Measurements from ENCODE around the gene CDC26. TPM values are rescaled to one million over a fixed set of nuclear protein-coding genes. Genes with fewer than 3 reads are reported as not detected.

CDC26 gene
- total RNA-seq, 4 donors from 2014 or later, result 20.5 to 42.4 (median 26.5) TPM

DNA sequence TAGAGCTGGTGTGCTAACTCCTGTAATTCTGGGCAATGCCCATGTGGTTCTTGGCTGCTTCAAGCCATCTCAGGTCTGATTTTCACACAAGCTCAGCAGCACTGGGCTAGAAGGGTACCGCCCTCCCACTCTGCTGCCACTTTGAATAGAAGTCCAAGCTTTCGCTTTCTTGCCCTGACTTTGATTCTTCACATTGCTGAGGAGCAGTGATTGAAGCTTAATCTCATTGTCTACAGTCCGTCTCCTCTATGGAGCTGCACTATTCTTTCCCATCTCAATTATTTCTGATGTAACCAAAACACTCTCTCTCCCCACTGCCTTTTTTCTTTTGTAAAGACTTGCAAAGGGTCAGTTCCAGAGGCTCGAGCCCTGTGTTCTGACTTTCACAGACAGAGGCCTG lies 40.7 kb upstream of the CDC26 start:
- Histone ChIP-seq H3K27ac (no peak overlapping the region), H3K27me3 (no peaks in the 10 kb centered on the region), H3K9me3 (no peaks in the 10 kb centered on the region), H3K36me3 (peaks cover 0 to 46% (median 0%) of the 10 kb centered on the region in 3 donors), H3K4me3 (no peak overlapping the region), H3K4me1 (no peaks in the 10 kb centered on the region)
- TF ChIP-seq, protein P1, sequence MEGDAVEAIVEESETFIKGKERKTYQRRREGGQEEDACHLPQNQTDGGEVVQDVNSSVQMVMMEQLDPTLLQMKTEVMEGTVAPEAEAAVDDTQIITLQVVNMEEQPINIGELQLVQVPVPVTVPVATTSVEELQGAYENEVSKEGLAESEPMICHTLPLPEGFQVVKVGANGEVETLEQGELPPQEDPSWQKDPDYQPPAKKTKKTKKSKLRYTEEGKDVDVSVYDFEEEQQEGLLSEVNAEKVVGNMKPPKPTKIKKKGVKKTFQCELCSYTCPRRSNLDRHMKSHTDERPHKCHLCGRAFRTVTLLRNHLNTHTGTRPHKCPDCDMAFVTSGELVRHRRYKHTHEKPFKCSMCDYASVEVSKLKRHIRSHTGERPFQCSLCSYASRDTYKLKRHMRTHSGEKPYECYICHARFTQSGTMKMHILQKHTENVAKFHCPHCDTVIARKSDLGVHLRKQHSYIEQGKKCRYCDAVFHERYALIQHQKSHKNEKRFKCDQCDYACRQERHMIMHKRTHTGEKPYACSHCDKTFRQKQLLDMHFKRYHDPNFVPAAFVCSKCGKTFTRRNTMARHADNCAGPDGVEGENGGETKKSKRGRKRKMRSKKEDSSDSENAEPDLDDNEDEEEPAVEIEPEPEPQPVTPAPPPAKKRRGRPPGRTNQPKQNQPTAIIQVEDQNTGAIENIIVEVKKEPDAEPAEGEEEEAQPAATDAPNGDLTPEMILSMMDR (IDR thresholded peaks at IDR 0.05), result no peak
- TF ChIP-seq POLR2A (IDR thresholded peaks at IDR 0.05), result no peak
- DNase-seq, result no peak
- intact Hi-C loops (cut with DNase I), result loop anchor here (10.0 kb wide), 1 partner anchor 349 kb away; no protein-coding TSS in a partner anchor
- 85 to 91% methylated on average over 4 of the region's 4 CpGs for WGBS, 2 donors

DNA sequence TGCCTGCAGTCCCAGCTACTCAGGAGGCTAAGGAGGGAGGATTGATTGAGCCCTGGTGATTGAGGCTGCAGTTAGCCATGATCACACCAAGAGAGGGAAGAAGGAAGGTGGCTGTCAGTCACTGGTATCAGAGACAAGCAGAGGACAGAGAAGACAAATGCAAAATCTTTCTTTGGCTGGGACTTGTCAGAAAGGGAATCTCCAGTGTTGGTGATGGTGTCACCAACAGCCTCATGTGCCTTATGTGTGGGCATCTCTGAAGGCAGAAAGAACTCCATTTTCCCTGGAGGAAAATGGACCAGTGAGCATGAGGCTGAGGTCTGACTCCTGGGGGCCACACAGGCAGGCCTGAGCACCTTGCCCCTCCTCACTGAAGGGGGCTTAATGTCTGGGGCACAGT lies 39.9 kb upstream of the CDC26 start:
- DNase-seq, result no peak
- H3K27me3 ChIP-seq, result no peaks in the 10 kb centered on the region
- no peaks in the 10 kb centered on the region for H3K9me3 ChIP-seq
- TF ChIP-seq, protein P1 (IDR thresholded peaks at IDR 0.05), result no peak
- no peak for TF ChIP-seq POLR2A (IDR thresholded peaks at IDR 0.05)
- intact Hi-C loops (cut with DNase I), result loop anchor here (10.0 kb wide), 1 partner anchor 350 kb away; no protein-coding TSS in a partner anchor
- peaks cover 0 to 39% (median 0%) of the 10 kb centered on the region in 3 donors for H3K36me3 ChIP-seq
- H3K4me1 ChIP-seq, result no peaks in the 10 kb centered on the region
- no peak overlapping the region for H3K27ac ChIP-seq
- H3K4me3 ChIP-seq, result no peak overlapping the region

DNA sequence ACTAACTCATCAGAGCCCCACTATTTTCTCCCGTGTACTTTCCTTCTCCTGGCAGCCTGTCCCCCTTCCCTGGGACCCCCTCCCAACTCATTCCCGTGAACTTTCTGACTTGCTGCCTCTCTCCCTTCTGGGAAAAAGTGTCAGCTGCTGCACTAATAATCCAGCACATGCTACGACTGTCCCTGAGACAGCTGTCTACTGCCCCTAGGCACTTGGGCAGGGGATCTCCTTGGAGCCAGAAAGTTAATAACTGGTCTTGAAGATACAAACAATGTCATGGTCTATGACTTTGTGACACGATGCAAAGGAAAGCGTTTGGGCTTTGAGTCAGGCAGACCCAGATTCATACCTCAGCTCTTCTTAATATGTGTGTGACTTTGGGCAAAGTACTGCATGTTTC lies 37.9 kb upstream of the CDC26 start:
- H3K4me3 ChIP-seq, result no peak overlapping the region
- DNase-seq, result no peak
- TF ChIP-seq POLR2A (IDR thresholded peaks at IDR 0.05), result no peak
- TF ChIP-seq, protein P1 (IDR thresholded peaks at IDR 0.05), result no peak
- no peak overlapping the region for H3K27ac ChIP-seq
- no peaks in the 10 kb centered on the region for H3K9me3 ChIP-seq
- H3K36me3 ChIP-seq, result peaks cover 0 to 19% (median 0%) of the 10 kb centered on the region in 3 donors
- intact Hi-C loops (cut with DNase I), result loop anchor here (10.0 kb wide), 1 partner anchor 352 kb away; no protein-coding TSS in a partner anchor
- no peaks in the 10 kb centered on the region for H3K27me3 ChIP-seq
- 62 to 70% methylated on average over 5 of the region's 5 CpGs for WGBS, 2 donors
- no peaks in the 10 kb centered on the region for H3K4me1 ChIP-seq

DNA sequence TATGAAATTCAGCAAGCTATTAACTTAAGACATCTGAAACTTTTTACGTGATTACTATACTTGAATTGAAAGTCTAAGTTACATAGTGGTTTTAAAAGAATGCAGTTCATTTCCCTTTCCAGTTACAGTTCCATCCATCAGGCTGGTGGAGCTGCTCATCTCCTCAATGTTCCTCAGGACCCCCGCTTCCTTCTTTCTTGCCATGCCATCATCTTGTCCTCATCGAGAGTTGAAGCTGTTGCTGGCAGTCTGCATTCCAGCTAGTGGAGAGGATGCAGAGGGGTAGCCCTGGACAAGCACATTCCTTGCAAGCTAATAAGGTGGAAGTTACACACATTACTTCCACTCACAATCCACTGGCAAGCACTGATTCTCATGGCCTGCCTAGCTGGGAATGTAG lies 36.6 kb upstream of the CDC26 start:
- WGBS, 2 donors, result 71 to 80% methylated on average over 3 of the region's 3 CpGs
- intact Hi-C loops (cut with DNase I), result loop anchor here (10.0 kb wide), 1 partner anchor 353 kb away; no protein-coding TSS in a partner anchor
- H3K9me3 ChIP-seq, result no peaks in the 10 kb centered on the region
- H3K27me3 ChIP-seq, result peaks cover 0 to 9% (median 0%) of the 10 kb centered on the region in 4 donors
- H3K4me3 ChIP-seq, result no peak overlapping the region
- H3K36me3 ChIP-seq, result peaks cover 0 to 6% (median 0%) of the 10 kb centered on the region in 3 donors
- no peaks in the 10 kb centered on the region for H3K4me1 ChIP-seq
- no peak overlapping the region for H3K27ac ChIP-seq
- TF ChIP-seq, protein P1 (IDR thresholded peaks at IDR 0.05), result no peak
- no peak for TF ChIP-seq POLR2A (IDR thresholded peaks at IDR 0.05)
- no peak for DNase-seq

DNA sequence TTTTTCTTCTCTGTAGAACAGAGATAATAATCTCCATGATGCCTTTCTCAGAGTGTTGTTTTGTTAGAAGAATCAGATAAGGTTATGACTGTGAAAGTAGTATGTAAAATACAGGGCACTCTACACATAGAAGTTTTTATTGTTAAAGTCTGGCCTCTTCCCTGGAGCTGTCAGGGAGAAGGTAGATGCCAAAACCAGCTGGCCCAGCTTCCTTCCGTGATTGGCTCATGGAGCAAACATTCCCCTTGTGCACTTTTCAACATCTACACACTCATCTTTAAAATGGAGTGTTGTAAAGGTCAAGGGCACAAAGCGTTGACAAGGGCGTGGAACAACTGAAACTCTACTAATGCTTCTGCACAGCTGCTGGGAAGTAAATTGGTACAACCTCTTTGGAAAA lies 35.2 kb upstream of the CDC26 start:
- Histone ChIP-seq H3K27me3 (peaks cover 0 to 9% (median 0%) of the 10 kb centered on the region in 4 donors), H3K9me3 (no peaks in the 10 kb centered on the region), H3K27ac (no peak overlapping the region), H3K36me3 (no peaks in the 10 kb centered on the region), H3K4me3 (no peak overlapping the region), H3K4me1 (no peaks in the 10 kb centered on the region)
- no peak for DNase-seq
- intact Hi-C loops (cut with DNase I), result loop anchor here (10.0 kb wide), 1 partner anchor 354 kb away; no protein-coding TSS in a partner anchor
- TF ChIP-seq, protein P1 (IDR thresholded peaks at IDR 0.05), result no peak
- no peak for TF ChIP-seq POLR2A (IDR thresholded peaks at IDR 0.05)
- WGBS, 2 donors, result 52 to 73% methylated on average over 3 of the region's 3 CpGs

Data from esophagus squamous epithelium (tissue), 5 donors.